AG04450 (cell line): ENCODE data around the gene CELA1. TPM values are rescaled to one million over a fixed set of nuclear protein-coding genes. Genes with fewer than 3 reads are reported as not detected.

Source experiments
- CTCF ChIA-PET: fragments of 300-600, 350-600 bp; formaldehyde crosslinking; extraction: SDS; loops from one replicate; lab custom pipeline; 2022; ENCODE audit warnings: antibody characterized with exemption, inconsistent platforms; lab: Charles Lee
- POLR2A ChIA-PET: fragments of 350-600 bp; formaldehyde crosslinking; extraction: SDS; loops from one replicate; lab custom pipeline; 2021; ENCODE audit warnings: antibody characterized with exemption, inconsistent platforms; lab: Yijun Ruan, JAX
- DNase-seq: peaks from one replicate; pipeline ENCODE4 v3.0.0-alpha.2; 2011; ENCODE audit warnings: low read depth, low spot score
- H3K27ac ChIP-seq: one replicate; pipeline ENCODE4 v1.5.1; 2012; ENCODE audit warnings: low read depth, low read length, control low read depth
- H3K27me3 ChIP-seq: one replicate; pipeline ENCODE4 v1.6.0; 2012; ENCODE audit warnings: low read length; ENCODE audit not compliant: control insufficient read depth, insufficient read depth
- H3K4me3 ChIP-seq: 2 replicates; pipeline ENCODE4 v1.5.1; 2011; ENCODE audit warnings: mild to moderate bottlenecking, low read depth, low read length, control low read depth
- H3K9me3 ChIP-seq: 2 replicates; pipeline ENCODE4 v1.5.1; 2012; ENCODE audit warnings: low read length; ENCODE audit not compliant: control insufficient read depth, insufficient read depth
- polyA plus RNA-seq: library from polyadenylated mRNA; depleted of rRNA; stranded (reverse); fragments of >200 nt; gene quantifications from 2 replicates; pipeline ENCODE4 v1.2.3, GENCODE V29; 2011
- TF ChIP-seq, protein P1 (sequence below): IDR thresholded peaks from 2 replicates; pipeline ENCODE4 v1.5.1; 2011; ENCODE audit warnings: low read depth, low read length, control low read depth, inconsistent platforms

The CELA1 gene
- polyA plus RNA-seq, 1 experiment, result 0.79 TPM

DNA sequence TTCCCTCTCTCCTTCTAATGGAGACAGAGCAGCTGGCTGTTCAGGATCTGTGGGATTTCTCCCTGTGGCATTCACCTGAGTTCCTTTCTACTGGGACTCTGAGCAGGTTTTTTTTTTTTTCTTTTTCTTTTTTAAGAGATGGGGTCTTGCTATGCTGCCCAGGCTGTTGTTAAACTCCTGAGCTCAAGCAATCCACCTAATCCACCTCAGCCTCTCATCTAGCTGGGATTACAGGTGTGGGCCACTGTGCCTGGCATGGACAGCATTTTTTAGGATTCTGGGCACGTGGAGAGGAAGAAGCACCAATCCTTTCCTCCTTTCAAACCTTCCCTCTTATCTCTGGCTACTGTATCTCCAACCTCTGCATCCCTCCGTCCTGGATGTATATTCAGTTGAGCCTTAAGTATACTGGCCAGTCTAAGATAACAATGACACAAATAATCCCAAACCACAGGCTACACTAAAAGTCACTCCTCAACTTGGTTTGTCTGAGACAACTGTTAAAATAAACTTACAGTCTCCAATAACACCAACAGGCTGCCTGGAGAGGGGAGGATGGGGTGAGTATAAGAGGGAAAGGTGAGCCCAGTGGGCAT is 16.4 kb upstream of the CELA1 start:
- TF ChIP-seq, protein P1, sequence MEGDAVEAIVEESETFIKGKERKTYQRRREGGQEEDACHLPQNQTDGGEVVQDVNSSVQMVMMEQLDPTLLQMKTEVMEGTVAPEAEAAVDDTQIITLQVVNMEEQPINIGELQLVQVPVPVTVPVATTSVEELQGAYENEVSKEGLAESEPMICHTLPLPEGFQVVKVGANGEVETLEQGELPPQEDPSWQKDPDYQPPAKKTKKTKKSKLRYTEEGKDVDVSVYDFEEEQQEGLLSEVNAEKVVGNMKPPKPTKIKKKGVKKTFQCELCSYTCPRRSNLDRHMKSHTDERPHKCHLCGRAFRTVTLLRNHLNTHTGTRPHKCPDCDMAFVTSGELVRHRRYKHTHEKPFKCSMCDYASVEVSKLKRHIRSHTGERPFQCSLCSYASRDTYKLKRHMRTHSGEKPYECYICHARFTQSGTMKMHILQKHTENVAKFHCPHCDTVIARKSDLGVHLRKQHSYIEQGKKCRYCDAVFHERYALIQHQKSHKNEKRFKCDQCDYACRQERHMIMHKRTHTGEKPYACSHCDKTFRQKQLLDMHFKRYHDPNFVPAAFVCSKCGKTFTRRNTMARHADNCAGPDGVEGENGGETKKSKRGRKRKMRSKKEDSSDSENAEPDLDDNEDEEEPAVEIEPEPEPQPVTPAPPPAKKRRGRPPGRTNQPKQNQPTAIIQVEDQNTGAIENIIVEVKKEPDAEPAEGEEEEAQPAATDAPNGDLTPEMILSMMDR, result no peak
- Histone ChIP-seq H3K27me3 (no peaks in the 10 kb centered on the region), H3K9me3 (no peaks in the 10 kb centered on the region), H3K4me3 (no peak overlapping the region), H3K27ac (no peak overlapping the region)
- ChIA-PET POLR2A (no interaction called here), CTCF (interaction anchor here (3.3 kb wide), 1 partner anchor 12 kb away, joined by 13 read pairs; no protein-coding TSS in a partner anchor)
- DNase-seq, result no peak

DNA sequence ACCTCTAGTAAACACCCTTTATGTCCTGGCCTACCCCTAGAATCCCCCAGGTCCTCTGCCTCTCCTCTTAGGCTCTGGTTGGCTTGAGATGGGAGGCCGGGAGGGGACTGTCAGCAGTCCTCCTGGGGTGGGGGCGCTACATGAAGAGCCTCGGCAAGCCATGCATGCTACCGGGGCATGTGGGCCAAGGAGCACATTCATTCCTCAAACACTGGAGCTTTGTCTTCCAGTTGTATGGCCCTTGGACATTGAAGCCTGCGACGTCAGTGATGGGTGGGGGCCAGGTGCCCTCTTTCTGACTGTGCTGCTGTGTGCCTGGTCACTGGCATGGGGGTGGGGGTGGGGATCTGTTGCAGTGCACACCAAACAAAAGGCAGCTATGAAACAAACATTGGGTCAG is 15.8 kb upstream of the CELA1 start:
- POLR2A ChIA-PET, result no interaction called here
- no peaks in the 10 kb centered on the region for H3K27me3 ChIP-seq
- CTCF ChIA-PET, result interaction anchor here (1.2 to 3.3 kb wide), 2 partner anchors 11 to 21 kb away, joined by 5 to 13 read pairs; no protein-coding TSS in a partner anchor
- no peak for DNase-seq
- H3K4me3 ChIP-seq, result no peak overlapping the region
- TF ChIP-seq, protein P1, result no peak
- no peak overlapping the region for H3K27ac ChIP-seq
- H3K9me3 ChIP-seq, result no peaks in the 10 kb centered on the region

DNA sequence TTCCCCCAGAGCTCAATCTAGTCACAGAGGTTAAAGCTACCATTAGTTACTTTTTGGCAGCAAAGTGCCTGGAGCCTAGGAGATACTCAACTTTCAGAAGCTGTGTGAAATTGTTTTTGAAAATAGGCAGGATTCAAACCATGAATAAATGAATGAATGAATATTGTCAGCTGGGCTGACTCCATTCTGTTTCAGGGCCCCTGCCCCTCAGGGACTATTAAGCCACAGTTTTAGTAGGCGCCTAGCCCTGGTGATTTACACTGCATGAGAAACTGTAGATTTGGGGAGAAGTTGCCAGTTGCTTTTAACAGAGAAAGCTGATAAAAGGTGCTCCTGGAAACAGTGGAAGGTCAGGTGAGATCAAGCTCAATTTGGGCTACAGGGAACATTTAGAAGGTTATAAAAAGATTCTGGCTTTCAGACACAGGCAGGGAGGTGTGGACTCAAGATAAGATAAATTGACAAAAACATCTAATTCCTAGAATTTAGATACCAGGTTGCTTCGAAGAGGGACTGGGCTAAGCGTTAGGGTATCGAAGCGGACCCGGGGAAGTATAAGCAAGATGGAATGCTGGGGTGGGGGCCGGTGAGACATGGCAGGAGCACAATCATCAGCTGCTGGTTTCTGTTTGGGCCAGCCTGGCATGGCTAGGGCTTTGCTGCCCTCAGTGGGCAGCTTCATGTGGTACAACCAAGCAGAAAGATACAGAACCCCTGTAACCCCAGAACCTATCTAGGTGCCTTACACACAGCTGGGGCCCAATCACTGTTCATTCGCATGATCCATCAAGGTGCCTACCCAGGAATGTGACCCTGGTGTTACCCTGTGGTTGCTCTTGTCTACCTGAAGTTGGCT is 14.9 kb upstream of the CELA1 start:
- no peak for DNase-seq
- H3K27me3 ChIP-seq, result no peaks in the 10 kb centered on the region
- TF ChIP-seq, protein P1, result no peak
- no peak overlapping the region for H3K4me3 ChIP-seq
- no peak overlapping the region for H3K27ac ChIP-seq
- H3K9me3 ChIP-seq, result no peaks in the 10 kb centered on the region
- ChIA-PET CTCF (interaction anchor here (1.1 to 3.3 kb wide), 3 partner anchors 10 to 20 kb away, joined by 3 to 13 read pairs (median 5); no protein-coding TSS in a partner anchor), POLR2A (interaction anchor here (1.2 kb wide), 1 partner anchor 12 kb away, joined by 4 read pairs; no protein-coding TSS in a partner anchor)

DNA sequence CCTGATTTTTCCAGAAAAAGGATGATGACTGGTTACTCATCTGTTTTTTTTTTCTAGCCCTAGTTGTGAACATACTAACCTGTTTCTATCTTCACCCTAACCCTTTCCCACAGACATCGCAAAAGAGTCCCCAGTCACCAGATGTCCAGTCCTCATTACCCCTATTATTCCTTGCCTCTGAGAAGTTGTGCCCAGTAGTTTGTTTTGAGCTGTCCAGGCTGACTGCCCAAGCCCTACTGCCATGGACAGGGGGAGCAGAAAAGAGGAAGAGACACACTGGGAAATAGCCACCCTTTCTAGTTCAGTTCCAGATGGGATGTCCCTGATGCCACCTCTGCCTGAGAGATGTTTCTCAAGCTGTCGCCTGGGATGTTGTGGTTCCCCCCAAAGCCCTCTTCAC is 13.8 kb upstream of the CELA1 start:
- H3K4me3 ChIP-seq, result no peak overlapping the region
- TF ChIP-seq, protein P1, result no peak
- no peaks in the 10 kb centered on the region for H3K27me3 ChIP-seq
- no peak overlapping the region for H3K27ac ChIP-seq
- H3K9me3 ChIP-seq, result no peaks in the 10 kb centered on the region
- ChIA-PET POLR2A (no interaction called here), CTCF (interaction anchor here (3.3 kb wide), 1 partner anchor 9 kb away, joined by 13 read pairs; no protein-coding TSS in a partner anchor)
- DNase-seq, result no peak
